NCI-H1436 treated with DMSO at 0.1 percent for 48 hours (cell line): ENCODE data around the gene FRG2.
"Not testable (repeated sequence)": the region's sequence is repeated elsewhere in the genome, so short reads cannot be mapped to it uniquely, and the experiment has no call there.

Experiments used
- DNase-seq: peaks from one replicate; lab custom pipeline; 2025; lab: John Stamatoyannopoulos, UW

Gene FRG2

GRCh38 chr4:190016369-190017289, 10.4 kb downstream of the FRG2 start:
- no peak for DNase-seq

GRCh38 chr4:190015538-190016368, 11.3 kb downstream of the FRG2 start:
- DNase-seq = no peak

- DNase-seq = no peak
Observed at GRCh38 chr4:190014771-190015537, 12.1 kb downstream of the FRG2 start.

DNA sequence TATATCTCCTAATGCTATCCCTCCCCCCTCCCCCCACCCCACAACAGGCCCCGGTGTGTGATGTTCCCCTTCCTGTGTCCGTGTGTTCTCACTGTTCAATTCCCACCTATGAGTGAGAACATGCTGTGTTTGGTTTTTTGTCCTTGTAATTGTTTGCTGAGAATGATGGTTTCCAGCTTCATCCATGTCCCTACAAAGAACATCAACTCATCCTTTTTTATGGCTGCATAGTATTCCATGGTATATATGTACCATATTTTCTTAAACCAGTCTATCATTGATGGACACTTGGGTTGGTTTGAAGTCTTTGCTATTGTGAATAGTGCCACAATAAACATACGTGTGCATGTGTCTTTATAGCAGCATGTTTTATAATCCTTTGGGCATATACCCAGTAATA, 37.1 kb downstream of the FRG2 start:
- not testable (repeated sequence) for DNase-seq

GRCh38 chr4:189988877-189989431, 38.1 kb downstream of the FRG2 start:
- DNase-seq = no peak

GRCh38 chr4:189985651-189986243, 41.3 kb downstream of the FRG2 start:
- DNase-seq = not testable (repeated sequence)

DNA sequence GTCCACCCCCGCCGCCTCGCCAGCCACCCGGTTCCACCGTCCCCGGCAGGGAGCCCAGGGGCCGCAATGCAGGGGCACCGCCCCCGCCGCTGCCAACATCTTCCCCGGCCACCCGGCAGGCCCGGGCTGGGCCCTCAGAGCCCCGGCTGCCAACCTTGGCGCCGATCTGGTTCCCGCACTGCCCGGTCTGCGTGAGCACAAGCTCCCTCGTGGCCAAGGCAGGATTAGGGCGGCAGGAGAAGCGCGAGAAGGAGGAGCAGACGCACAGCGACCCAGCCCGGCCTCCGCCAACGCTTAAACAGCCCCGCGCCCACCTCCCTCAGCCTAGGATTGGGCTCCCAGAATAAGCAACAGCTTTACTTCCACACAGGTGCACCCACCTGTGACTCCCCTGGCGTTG, 42.4 kb downstream of the FRG2 start:
- DNase-seq = not testable (repeated sequence)

DNA sequence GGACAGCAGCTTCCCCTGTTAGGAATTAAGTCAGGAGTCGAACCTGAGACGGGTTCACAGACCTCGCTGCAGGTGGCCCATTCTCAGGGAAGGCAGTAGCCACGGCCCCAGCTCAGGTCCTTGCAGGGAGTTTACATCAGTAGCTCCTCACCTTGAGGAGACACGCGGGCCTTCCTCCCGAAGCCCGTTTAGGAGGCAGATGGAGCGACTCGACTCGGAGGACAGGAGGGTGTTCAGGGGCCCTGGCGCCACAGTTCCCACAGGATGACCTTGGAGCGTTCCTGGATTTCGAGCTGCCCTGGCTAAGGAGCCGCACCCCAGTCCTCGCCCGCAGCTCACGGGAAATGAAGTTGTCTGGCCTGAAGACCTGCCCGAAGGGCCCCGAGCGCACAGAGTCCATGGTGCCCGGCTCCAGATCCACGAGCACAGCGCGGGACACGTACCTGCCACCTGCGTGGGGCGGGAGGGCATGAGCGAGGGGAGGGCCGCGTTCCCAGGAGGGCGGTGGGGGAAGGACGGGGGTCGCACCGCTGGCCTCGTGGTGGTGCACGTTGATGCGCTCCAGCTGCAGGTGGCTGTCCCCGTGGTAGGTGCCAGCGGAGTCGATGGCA, 43.0 kb downstream of the FRG2 start:
- not testable (repeated sequence) for DNase-seq

DNA sequence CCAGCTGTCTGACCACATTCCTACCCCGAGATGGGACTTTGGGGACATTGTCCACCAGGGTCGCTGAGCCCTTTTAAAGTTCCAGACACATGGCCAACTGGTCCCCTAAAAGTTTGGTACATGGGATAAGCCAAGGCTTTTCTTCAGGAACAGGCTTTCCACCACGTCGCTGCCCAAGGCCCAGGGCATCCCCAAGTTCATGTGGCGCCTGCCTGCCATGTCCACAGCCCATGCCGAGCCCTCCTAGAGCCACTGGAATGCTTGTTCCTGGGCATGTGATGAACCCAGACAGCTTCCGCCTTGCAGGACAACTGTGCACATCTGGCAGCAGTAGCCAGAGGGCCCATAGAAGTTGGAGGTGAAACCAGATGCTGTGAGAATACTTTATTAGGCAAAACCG, 45.1 kb downstream of the FRG2 start:
- no peak for DNase-seq

- DNase-seq = not testable (repeated sequence)
Observed at GRCh38 chr4:189980292-189980691, 46.8 kb downstream of the FRG2 start.

GRCh38 chr4:189979196-189980047, 47.6 kb downstream of the FRG2 start:
- no peak for DNase-seq
